ENCODE results near the gene WNT9B.

The WNT9B gene

GRCh38 chr17:46883871-46884520 is 32.6 kb downstream of the WNT9B start:
- DNase-seq (ENCODE audit: low spot score): no peak

GRCh38 chr17:46884552-46884951 is 33.2 kb downstream of the WNT9B start:
- no peak for DNase-seq (ENCODE audit: low spot score)

GRCh38 chr17:46885415-46886309 is 34.3 kb downstream of the WNT9B start:
- DNase-seq (ENCODE audit: low spot score): no peak

GRCh38 chr17:46886310-46886663 is 34.9 kb downstream of the WNT9B start:
- no peak for DNase-seq (ENCODE audit: low spot score)

GRCh38 chr17:46887717-46888116 is 36.3 kb downstream of the WNT9B start:
- no peak for DNase-seq (ENCODE audit: low spot score)

- no peak for DNase-seq (ENCODE audit: low spot score)
Observed at GRCh38 chr17:46888727-46889126, 37.3 kb downstream of the WNT9B start.

GRCh38 chr17:46889519-46889918 is 38.1 kb downstream of the WNT9B start:
- no peak for DNase-seq (ENCODE audit: low spot score)

- no peak for DNase-seq (ENCODE audit: low spot score)
Observed at GRCh38 chr17:46889992-46890564, 38.7 kb downstream of the WNT9B start.

GRCh38 chr17:46890638-46891037 is 39.3 kb downstream of the WNT9B start:
- no peak for DNase-seq (ENCODE audit: low spot score)

GRCh38 chr17:46892192-46892703 is 40.9 kb downstream of the WNT9B start:
- no peak for DNase-seq (ENCODE audit: low spot score)

- DNase-seq (ENCODE audit: low spot score): no peak
Observed at GRCh38 chr17:46894024-46894423, 42.6 kb downstream of the WNT9B start.

- no peak for DNase-seq (ENCODE audit: low spot score)
Observed at GRCh38 chr17:46894476-46895151, 43.2 kb downstream of the WNT9B start.

- no peak for DNase-seq (ENCODE audit: low spot score)
Observed at GRCh38 chr17:46895171-46895570, 43.8 kb downstream of the WNT9B start.

GRCh38 chr17:46896991-46897390 is 45.6 kb downstream of the WNT9B start:
- no peak for DNase-seq (ENCODE audit: low spot score)

- DNase-seq (ENCODE audit: low spot score): no peak
Observed at GRCh38 chr17:46898364-46898763, 47.0 kb downstream of the WNT9B start.

- DNase-seq (ENCODE audit: low spot score): no peak
Observed at GRCh38 chr17:46898860-46899259, 47.5 kb downstream of the WNT9B start.

- no peak for DNase-seq (ENCODE audit: low spot score)
Observed at GRCh38 chr17:46901291-46901690, 49.9 kb downstream of the WNT9B start.

- DNase-seq (ENCODE audit: low spot score): no peak
Observed at GRCh38 chr17:46903762-46904672, 52.6 kb downstream of the WNT9B start.

- no peak for DNase-seq (ENCODE audit: low spot score)
Observed at GRCh38 chr17:46908068-46908737, 56.8 kb downstream of the WNT9B start.

GRCh38 chr17:46910179-46910927 is 59.0 kb downstream of the WNT9B start:
- no peak for DNase-seq (ENCODE audit: low spot score)
